C1 segment of cervical spinal cord (tissue), 14 donors: Measurements from ENCODE around the gene C16orf90.
A peak's percentile ranks its signal among the peaks of the same experiment; 100 is the strongest.
"Not testable (repeated sequence)": the region's sequence is repeated elsewhere in the genome, so short reads cannot be mapped to it uniquely, and the experiment has no call there.

Experiments
- DNase-seq, 14 donors: peaks; one replicate each; lab custom pipeline; 2025; lab: John Stamatoyannopoulos, UW

The C16orf90 gene

GRCh38 chr16:3484318-3485096 lies 10.8 kb downstream of the C16orf90 start:
- peak in 9 of 14 donors; percentile 10 to 91 (median 29) for DNase-seq

DNA sequence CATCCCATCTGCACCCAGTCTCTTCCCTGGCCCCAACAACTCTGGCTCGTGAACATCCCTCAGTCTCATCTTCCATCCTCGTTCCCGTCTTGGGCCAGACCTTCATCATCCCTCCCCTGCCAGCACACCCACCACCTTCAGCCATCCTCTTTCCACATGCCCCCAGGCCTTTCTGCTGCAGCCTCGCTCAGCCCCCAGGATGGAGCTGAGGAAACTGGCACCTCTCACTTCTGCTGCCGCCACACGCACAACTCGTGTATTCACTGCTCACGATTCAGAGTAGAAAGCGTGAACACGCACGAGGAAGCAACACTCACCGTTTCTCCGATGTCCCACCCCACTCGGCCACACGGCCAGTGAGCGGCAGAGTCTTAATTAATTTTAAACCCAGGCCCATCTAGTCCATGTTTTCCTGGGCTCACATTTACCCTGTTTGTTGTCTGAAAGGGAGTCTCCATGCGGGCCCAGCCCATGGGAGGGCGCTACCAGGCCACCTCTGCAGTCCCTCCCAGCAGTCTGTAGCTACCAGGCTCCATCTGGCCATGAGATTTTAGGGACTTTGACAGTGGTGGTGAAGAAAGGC lies 12.5 kb downstream of the C16orf90 start:
- no peak for DNase-seq

DNA sequence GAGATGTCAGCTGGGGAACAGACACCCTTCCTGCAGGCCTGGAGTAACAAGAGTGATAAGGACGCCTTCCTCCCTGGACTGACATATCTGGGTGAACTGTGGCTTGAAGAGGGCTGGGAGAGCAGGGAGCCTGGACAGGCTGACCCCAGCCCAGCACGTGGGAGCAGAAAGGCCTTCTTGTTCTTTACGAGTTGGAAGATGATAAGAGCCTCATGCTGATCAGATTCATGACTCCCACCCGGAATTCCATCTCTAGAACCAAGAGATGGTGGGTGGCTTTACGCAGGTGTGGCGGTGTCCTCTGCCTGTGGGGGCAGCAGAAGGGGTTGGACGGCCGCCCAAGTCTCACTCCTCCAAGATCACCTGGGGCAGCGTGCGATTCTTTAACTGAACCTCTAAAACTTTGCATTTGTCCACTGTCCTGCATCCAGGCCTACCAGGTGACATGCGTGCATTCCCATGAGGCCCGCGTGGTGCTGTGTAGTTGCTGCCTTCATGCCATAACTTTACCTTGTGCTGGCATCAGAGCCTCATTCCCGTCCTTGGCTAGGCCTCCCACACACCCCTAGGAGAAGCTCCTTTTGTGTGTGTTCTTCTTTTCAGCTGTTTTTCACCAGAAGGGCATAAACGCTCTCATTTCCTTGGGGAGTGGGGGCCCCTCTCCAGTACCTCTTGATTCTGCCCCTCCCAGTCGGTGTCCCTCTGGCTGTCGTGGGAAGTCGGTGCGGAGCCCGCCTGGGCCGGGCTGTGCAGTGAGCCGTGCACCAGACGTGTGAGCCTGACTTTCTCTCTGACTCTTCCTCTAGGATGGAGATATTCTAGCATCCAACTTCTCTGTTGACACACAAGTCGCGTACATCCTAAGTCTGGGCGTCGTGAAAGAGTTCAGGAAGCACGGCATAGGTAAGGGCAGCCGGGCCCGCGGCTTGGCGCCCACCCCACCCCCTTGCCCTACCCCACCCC lies 13.3 kb downstream of the C16orf90 start:
- no peak for DNase-seq

GRCh38 chr16:3480901-3481695 lies 14.2 kb downstream of the C16orf90 start:
- no peak for DNase-seq

DNA sequence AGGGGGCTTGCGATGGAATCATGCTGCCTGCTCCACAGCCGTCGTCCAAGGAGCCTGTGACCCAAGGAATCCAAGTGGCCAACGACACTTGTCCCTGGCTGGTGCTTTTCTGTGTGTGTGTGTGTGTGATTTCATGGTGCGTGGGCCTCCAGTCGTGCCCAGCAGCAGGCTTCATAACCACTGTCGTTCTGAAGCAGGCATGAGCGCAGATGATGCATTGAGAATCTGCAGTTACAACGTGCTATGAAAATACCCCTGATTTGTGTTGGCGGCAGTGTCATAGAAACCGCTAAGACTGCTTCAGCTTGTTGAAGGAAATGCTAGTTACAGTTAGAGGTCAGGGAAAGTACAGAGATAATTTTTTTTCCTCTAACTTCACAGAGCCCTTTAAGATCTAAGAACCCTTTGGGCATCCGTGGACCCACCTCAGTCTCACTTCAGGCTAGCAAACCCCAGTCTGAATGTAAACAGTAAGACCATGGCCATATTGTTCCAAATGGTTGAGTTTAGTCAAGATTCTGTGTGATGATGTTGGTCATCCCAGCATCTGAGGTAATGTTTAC lies 15.6 kb downstream of the C16orf90 start:
- DNase-seq: no peak

- no peak for DNase-seq
Observed at GRCh38 chr16:3478242-3478925, 16.9 kb downstream of the C16orf90 start.

- no peak for DNase-seq
Observed at GRCh38 chr16:3476409-3476808, 18.9 kb downstream of the C16orf90 start.

DNA sequence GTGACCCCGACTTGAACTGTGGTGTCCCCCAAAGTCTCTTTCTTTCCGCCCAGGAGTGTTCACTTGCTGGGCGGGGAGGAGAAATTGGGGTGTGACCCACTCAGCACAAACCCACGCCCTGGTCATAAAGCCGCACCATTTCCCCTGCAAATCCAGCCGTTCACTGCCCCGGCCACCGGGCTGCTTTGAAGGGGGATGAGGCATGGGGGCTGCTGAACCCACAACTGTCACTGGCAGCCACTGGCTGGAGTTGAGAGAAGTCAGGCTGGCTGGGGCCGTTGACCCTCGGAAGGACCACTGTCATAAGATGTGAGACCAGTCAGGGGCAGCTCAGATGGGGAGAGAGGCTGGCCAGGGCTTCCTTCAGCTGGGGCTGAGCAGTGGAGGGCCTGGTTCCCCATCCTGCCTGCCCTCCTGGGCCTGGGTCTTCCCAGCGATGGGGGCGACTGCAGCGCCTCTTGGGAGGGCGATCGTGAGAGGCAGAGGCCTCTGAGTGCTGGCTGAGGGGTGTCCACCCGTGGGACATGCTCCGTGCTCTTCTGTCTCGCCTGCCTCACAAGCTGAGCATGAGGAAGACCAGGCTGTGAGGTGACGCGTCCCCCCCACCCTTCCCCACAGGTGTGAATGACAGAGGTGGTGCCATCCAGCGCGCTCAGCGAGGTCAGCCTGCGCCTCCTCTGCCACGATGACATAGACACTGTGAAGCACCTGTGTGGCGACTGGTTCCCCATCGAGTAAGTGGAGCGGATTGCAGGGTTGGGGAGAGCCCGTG lies 19.5 kb downstream of the C16orf90 start:
- no peak for DNase-seq

DNA sequence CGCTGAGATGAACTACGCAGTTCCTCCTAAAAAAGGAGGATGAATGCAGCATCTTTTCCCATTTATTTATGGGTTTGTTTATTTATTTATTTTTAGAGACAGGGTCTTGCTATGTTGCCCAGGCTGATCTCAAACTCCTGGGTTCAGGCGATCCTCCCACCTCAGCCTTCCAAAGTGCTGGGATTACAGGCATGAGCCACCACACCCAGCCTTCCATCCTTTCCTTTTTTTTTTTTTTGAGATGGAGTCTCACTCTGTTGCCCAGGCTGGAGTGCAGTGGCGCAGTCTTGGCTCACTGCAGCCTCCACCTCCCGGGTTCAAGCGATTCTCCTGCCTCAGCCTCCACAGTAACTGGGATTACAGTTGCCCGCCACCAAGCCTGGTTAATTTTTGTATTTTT lies 20.4 kb downstream of the C16orf90 start:
- not testable (repeated sequence) for DNase-seq

DNA sequence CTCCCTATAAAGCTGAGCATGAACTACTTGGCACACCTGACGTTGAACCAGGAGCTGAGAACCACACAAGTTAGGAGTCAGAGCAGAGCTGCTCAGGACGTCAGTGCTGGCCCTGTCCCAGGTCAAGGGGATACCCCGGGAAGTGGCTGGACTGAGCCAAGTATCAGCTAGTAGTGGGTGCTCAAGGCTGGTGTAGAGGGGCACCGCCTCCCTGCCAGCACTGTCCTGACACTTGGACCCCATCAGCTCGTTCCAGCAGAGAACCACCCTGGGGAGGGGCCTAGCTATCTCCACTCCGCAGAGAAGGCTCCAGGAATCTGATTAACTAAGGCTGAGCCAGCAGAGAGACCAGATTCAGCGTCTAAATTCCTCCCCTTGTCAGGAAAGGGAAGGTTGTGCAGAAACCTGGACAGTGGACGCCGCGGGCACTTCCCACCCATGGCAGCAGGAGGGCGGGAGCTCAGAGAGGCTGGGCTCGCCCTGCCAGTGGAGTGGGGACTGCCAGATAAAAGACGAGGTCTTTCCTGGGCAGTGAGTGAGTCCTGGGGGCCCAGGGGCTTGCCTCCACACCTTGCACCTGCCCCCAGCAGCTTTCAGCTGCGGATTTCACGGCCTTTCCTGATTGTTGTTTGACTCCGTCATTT lies 21.0 kb downstream of the C16orf90 start:
- no peak for DNase-seq

- not testable (repeated sequence) for DNase-seq
Observed at GRCh38 chr16:3473596-3473943, 21.7 kb downstream of the C16orf90 start.

- DNase-seq: no peak
Observed at GRCh38 chr16:3472878-3473595, 22.3 kb downstream of the C16orf90 start.

- DNase-seq: peak in 1 of 14 donors; percentile 72
Observed at GRCh38 chr16:3471518-3472176, 23.6 kb downstream of the C16orf90 start.

DNA sequence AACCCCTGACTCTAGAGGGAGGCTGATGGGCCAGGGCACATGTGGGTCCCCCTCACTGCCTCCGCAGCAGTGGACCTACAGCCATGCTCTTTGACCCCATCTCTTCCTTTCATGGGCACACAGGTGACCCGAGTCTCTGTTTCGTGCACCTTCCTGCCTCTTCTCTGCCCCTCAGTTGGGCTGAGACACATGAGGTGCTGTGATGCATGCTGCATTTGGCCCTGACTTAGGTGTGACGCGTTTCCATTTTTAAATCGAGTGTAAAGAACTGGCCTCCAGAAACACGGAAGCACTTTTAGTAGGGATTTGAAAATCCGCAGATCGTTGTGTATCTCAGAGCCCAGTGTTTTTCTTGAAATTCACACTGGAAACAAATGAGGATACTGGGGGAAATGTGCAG lies 24.6 kb downstream of the C16orf90 start:
- peak in 1 of 14 donors; percentile 14 for DNase-seq

DNA sequence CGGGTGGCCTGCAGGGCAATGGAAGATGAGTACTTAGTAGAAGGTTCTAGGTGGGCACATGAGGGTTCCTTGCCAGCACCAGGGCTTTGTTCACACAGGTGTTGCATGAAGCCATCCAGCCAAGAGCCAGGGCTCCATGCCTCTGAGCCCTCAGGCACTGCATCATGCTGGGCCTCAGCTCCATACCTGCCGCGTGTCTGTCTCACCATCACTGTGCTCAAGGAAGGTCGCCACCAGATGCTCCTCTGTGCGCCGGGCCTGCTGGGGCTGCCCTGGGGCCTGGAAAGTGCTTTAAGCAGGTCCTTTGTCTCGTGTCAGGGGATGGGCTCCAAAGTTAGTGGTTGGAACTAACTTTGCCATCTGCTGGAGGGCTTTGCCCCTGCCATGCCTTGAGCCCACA lies 25.6 kb downstream of the C16orf90 start:
- DNase-seq: no peak

GRCh38 chr16:3468501-3468900 lies 26.8 kb downstream of the C16orf90 start:
- no peak for DNase-seq

GRCh38 chr16:3467921-3468320 lies 27.4 kb downstream of the C16orf90 start:
- no peak for DNase-seq

DNA sequence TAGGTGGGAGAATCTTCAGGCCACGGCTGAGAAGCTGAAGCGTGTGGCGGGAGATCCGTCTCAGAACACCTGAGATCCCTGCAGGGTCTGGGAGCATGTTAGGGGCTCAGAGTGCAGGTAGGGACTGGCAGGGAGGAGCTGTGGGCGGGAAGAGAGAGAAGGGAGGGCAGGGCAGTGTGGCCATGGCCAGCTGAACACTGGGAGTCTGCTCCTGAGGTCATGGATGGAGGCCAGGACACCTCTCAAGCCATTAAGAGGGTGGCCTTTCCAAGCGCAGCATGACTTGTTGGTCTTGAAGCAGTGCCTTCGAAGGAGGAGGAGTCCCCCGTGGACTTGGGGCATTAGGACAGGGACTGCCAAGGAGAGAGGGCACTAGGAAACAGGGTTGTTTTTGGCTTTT lies 28.1 kb downstream of the C16orf90 start:
- DNase-seq: no peak
